Panc1 (cell line): ENCODE data around the gene AKAP17A. TPM values are rescaled to one million over a fixed set of nuclear protein-coding genes. Genes with fewer than 3 reads are reported as not detected.

Source experiments
- ATAC-seq: fragments of 200-7000 bp; cut with Tn5 transposase; 2 replicates; pipeline ENCODE4 v1.9.1; 2020; ENCODE audit warnings: mild to moderate bottlenecking, moderate library complexity
- BruUV-seq: library from RNA; stranded (reverse); fragments of 400-500 nt; replicated peaks from 2 replicates; lab custom pipeline; 2021; lab: Mats Ljungman, UMichigan
- CTCF ChIA-PET: fragments of 300-600 bp; sonication (Branson Sonifier 250); formaldehyde crosslinking; loops from one replicate; lab custom pipeline; 2022; ENCODE audit warnings: antibody characterized with exemption; lab: Charles Lee
- POLR2A ChIA-PET: fragments of 300-600 bp; sonication (Branson Sonifier 250); formaldehyde crosslinking; loops from one replicate; lab custom pipeline; 2022; ENCODE audit warnings: antibody characterized with exemption; lab: Charles Lee
- DNase-seq: peaks from one replicate; pipeline ENCODE4 v3.0.0-alpha.2; 2010; ENCODE audit warnings: low read depth, low spot score
- H3K27ac ChIP-seq: 2 replicates; pipeline ENCODE4 v1.5.1; 2011; ENCODE audit warnings: mild to moderate bottlenecking, low read length, inconsistent platforms
- H3K27me3 ChIP-seq: fragments of 200-500 bp; sonication (Bioruptor generic); 2 replicates; pipeline ENCODE4 v1.6.0; 2014; ENCODE audit warnings: low read length, inconsistent platforms; ENCODE audit not compliant: control insufficient read depth, insufficient read depth
- H3K36me3 ChIP-seq: fragments of 200-500 bp; sonication (Bioruptor generic); 2 replicates; pipeline ENCODE4 v1.5.1; 2014; ENCODE audit warnings: inconsistent platforms, mild to moderate bottlenecking, low read length, moderate library complexity; ENCODE audit not compliant: control insufficient read depth, insufficient read depth
- H3K4me1 ChIP-seq: 2 replicates; pipeline ENCODE4 v1.5.1; 2011; ENCODE audit warnings: inconsistent platforms, mild to moderate bottlenecking, low read length, moderate library complexity; ENCODE audit not compliant: control insufficient read depth, insufficient read depth
- H3K4me3 ChIP-seq, 2 experiments: 2 replicates each; pipeline ENCODE4 v1.5.1; 2011 to 2012; ENCODE audit warnings: low read depth in 2 of 2, low read length in 2 of 2, mild to moderate bottlenecking in 2 of 2, inconsistent platforms in 1 of 2, moderate library complexity in 1 of 2
- H3K9me3 ChIP-seq: fragments of 200-500 bp; sonication (Bioruptor generic); 2 replicates; pipeline ENCODE4 v1.5.1; 2014; ENCODE audit warnings: low read depth, mild to moderate bottlenecking, inconsistent platforms, low read length, moderate library complexity; ENCODE audit not compliant: control insufficient read depth, insufficient read depth
- POLR2AphosphoS5 ChIP-seq: IDR thresholded peaks from 2 replicates; pipeline ENCODE4 v1.6.1; 2012; ENCODE audit warnings: mild to moderate bottlenecking, low read depth, low read length, moderate library complexity
- SIN3A ChIP-seq: IDR thresholded peaks from 2 replicates; pipeline ENCODE4 v1.6.1; 2012; ENCODE audit warnings: low read depth, mild to moderate bottlenecking, low read length, moderate library complexity, borderline replicate concordance; ENCODE audit not compliant: insufficient read depth
- TCF7L2 ChIP-seq: IDR thresholded peaks from 2 replicates; pipeline ENCODE4 v1.6.1; 2011; ENCODE audit warnings: mild to moderate bottlenecking, low read depth, low read length, inconsistent platforms
- in situ Hi-C: cut with HindIII; loops from 2 replicates; pipeline ENCODE4 v1.10.0; 2016; ENCODE audit warnings: low sequenced_read_pairs, low pct_unique_long_range_greater_than_20kb
- intact Hi-C: fragments of 100-400 bp; cut with micrococcal nuclease; formaldehyde crosslinking; loops from one replicate; pipeline ENCODE4 v1.10.0; 2022; ENCODE audit not compliant: unreplicated experiment
- total RNA-seq: library from RNA; stranded (reverse); gene quantifications from one replicate; pipeline ENCODE4 v1.2.1, GENCODE V29; 2021; ENCODE audit not compliant: unreplicated experiment
- TF ChIP-seq, protein P1 (sequence below): fragments of 450-650 bp; IDR thresholded peaks from 2 replicates; pipeline ENCODE4 v1.5.1; 2017; ENCODE audit warnings: mild to moderate bottlenecking
- TF ChIP-seq, protein P2 (sequence below), 2 experiments: IDR thresholded peaks; 2 replicates each; pipeline ENCODE4 v1.6.1; 2011 to 2012; ENCODE audit warnings: low read depth in 2 of 2, control low read depth in 1 of 2, low read length in 1 of 2, mild to moderate bottlenecking in 1 of 2, moderate library complexity in 1 of 2; ENCODE audit not compliant: insufficient read depth in 1 of 2

Gene AKAP17A
- total RNA-seq, 1 experiment from 2014 or later: 22.1 TPM

DNA sequence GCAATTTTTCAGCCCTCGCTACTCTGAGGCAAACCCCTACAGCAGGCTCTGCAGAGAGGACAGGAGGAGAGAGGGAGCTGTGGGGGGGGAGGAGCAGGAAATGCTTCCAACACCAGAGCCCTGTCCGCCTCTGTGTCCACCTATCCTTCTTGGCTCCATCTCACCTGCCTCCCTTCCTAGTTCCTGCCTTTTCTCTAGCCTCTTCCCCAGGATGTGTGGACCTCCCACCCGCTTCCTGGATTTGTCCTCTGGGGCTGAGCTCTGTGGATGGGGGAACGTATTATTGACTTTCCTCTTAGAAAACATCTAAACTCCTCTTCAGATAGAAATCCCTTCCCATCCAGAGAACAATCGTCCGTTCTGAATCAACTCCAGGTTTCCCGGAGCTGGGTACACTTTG, 37.8 kb downstream of the AKAP17A start:
- Histone ChIP-seq H3K27ac (no peak overlapping the region), H3K36me3 (no peaks in the 10 kb centered on the region), H3K4me3 (no peak overlapping the region), H3K9me3 (no peaks in the 10 kb centered on the region), H3K4me1 (no peaks in the 10 kb centered on the region), H3K27me3 (no peaks in the 10 kb centered on the region)
- no TSS peak for BruUV-seq
- POLR2A ChIA-PET: no interaction called here
- CTCF ChIA-PET: no interaction called here
- ATAC-seq (no peak), DNase-seq (no peak)
- intact Hi-C loops (no loop called here), in situ Hi-C loops (no loop called here)
- TF ChIP-seq, protein P1, sequence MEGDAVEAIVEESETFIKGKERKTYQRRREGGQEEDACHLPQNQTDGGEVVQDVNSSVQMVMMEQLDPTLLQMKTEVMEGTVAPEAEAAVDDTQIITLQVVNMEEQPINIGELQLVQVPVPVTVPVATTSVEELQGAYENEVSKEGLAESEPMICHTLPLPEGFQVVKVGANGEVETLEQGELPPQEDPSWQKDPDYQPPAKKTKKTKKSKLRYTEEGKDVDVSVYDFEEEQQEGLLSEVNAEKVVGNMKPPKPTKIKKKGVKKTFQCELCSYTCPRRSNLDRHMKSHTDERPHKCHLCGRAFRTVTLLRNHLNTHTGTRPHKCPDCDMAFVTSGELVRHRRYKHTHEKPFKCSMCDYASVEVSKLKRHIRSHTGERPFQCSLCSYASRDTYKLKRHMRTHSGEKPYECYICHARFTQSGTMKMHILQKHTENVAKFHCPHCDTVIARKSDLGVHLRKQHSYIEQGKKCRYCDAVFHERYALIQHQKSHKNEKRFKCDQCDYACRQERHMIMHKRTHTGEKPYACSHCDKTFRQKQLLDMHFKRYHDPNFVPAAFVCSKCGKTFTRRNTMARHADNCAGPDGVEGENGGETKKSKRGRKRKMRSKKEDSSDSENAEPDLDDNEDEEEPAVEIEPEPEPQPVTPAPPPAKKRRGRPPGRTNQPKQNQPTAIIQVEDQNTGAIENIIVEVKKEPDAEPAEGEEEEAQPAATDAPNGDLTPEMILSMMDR: no peak
- TF ChIP-seq TCF7L2 (no peak), SIN3A (no peak), POLR2AphosphoS5 (no peak)
- TF ChIP-seq, protein P2, sequence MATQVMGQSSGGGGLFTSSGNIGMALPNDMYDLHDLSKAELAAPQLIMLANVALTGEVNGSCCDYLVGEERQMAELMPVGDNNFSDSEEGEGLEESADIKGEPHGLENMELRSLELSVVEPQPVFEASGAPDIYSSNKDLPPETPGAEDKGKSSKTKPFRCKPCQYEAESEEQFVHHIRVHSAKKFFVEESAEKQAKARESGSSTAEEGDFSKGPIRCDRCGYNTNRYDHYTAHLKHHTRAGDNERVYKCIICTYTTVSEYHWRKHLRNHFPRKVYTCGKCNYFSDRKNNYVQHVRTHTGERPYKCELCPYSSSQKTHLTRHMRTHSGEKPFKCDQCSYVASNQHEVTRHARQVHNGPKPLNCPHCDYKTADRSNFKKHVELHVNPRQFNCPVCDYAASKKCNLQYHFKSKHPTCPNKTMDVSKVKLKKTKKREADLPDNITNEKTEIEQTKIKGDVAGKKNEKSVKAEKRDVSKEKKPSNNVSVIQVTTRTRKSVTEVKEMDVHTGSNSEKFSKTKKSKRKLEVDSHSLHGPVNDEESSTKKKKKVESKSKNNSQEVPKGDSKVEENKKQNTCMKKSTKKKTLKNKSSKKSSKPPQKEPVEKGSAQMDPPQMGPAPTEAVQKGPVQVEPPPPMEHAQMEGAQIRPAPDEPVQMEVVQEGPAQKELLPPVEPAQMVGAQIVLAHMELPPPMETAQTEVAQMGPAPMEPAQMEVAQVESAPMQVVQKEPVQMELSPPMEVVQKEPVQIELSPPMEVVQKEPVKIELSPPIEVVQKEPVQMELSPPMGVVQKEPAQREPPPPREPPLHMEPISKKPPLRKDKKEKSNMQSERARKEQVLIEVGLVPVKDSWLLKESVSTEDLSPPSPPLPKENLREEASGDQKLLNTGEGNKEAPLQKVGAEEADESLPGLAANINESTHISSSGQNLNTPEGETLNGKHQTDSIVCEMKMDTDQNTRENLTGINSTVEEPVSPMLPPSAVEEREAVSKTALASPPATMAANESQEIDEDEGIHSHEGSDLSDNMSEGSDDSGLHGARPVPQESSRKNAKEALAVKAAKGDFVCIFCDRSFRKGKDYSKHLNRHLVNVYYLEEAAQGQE (IDR thresholded peaks at IDR 0.05; ENCODE audit: insufficient read depth in 1 of 2, low read depth in 2 of 2, low read length in 1 of 2): no peak

- in situ Hi-C loops (no loop called here), intact Hi-C loops (no loop called here)
- Histone ChIP-seq H3K27ac (no peak overlapping the region), H3K9me3 (no peaks in the 10 kb centered on the region), H3K27me3 (no peaks in the 10 kb centered on the region), H3K4me1 (no peaks in the 10 kb centered on the region), H3K36me3 (no peaks in the 10 kb centered on the region), H3K4me3 (no peak overlapping the region)
- BruUV-seq: no TSS peak
- no peak for DNase-seq
- ATAC-seq: no peak
- TF ChIP-seq POLR2AphosphoS5 (no peak), SIN3A (no peak), TCF7L2 (no peak)
- TF ChIP-seq, protein P1: no peak
- TF ChIP-seq, protein P2 (IDR thresholded peaks at IDR 0.05; ENCODE audit: insufficient read depth in 1 of 2, low read depth in 2 of 2, low read length in 1 of 2): no peak
- ChIA-PET POLR2A (no interaction called here), CTCF (no interaction called here)
Measured at GRCh38 chrX:1646009-1646408, 54.6 kb downstream of the AKAP17A start.
